ENCODE data around the gene JAZF1.

DNA sequence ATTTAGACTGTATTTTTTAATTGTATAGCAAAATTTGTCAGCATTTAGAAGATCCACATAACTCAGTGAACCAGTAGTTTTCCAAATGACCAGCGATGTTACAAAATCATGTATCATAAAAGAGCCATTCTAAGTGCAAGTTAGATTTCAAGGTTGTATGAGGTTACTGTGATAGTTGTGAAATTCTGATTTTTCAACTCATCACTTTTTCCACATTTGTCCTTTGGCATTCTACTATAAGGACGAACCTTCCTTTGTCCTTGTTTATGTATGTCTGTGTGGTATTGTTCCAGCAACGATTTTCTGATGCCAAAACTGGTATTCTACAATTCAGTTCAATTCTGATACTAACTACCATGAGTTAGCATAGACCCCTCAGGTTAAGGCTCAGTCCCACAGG is 376.5 kb downstream of the JAZF1 start:
- TF ChIP-seq, protein P1, sequence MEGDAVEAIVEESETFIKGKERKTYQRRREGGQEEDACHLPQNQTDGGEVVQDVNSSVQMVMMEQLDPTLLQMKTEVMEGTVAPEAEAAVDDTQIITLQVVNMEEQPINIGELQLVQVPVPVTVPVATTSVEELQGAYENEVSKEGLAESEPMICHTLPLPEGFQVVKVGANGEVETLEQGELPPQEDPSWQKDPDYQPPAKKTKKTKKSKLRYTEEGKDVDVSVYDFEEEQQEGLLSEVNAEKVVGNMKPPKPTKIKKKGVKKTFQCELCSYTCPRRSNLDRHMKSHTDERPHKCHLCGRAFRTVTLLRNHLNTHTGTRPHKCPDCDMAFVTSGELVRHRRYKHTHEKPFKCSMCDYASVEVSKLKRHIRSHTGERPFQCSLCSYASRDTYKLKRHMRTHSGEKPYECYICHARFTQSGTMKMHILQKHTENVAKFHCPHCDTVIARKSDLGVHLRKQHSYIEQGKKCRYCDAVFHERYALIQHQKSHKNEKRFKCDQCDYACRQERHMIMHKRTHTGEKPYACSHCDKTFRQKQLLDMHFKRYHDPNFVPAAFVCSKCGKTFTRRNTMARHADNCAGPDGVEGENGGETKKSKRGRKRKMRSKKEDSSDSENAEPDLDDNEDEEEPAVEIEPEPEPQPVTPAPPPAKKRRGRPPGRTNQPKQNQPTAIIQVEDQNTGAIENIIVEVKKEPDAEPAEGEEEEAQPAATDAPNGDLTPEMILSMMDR (conservative IDR thresholded peaks at IDR 0.05; ENCODE audit: low read depth, low read length), result no peak
- no peak for TF ChIP-seq EZH2 (IDR thresholded peaks at IDR 0.05; ENCODE audit: borderline replicate concordance, low read depth, low read length, poor library complexity, severe bottlenecking)
